Stimulated activated CD8-positive, alpha-beta memory T cell treated with anti-CD3 and anti-CD28 coated beads, Interleukin-4, amount 100 ng/mL, for 4 hours (primary cell): ENCODE results near the gene TMTC2.

Experiments
- DNase-seq, 2 donors: peaks; one replicate each; pipeline ENCODE4 v3.0.0-alpha.2; 2020; ENCODE audit warnings: low read depth in 2 of 2, low spot score in 1 of 2

The TMTC2 gene

DNA sequence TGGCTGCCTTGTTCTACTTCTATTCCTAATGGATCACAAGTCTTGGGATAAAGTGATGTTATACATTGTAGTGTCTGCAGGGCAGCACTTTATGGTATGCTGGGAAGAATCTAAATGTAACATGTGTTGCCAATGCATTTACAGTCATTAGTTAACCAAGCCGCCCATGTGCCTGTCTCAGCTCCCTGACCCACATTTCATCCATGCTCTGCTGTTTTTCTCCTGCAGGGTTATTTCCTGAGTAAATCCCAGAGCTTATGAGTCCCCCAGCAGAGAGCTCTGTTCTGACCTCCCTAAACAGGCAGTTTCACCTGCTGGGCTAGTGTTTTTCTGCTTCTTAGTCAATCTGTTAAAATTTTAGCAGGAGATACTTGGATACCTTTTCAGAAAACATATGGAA is 4.4 kb upstream of the TMTC2 start:
- no peak for DNase-seq

DNA sequence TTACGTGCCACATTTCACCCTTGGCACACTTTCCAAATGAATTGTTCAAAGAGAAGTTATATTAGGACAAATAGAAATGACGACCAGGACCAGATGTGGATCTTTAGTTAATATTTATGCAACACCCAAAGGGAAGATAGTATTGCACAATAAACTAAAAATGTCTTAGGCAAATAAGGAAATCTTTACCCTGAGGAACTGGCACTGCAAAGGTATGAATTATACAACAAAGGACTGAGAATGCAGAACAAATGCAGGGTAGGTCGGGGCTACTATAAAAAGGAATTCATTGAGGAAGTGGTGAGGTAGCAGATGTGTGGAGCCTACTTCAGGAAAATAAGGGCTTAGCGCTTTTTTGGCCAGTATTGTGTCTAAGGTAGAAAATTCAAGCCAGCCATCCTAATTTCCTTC is 3.9 kb upstream of the TMTC2 start:
- no peak for DNase-seq

DNA sequence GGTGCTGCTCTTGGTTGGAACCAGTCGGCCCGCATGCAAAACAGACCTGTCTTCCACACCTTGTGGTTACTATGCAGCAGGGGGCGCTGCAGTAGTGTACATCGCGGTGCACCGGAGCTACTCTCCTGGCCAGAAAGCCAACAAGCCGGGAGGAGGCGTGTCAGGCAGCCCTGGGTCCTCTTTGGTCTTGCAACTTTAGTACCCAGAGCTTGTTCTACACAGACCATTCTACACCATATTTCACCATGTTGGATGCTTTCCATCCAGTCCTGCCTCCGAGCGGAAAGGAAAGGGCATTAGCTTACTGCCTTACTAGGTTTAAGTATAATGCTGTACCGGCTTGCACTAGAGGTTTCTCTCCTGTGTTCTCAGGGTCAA is 927 bp upstream of the TMTC2 start:
- peak; percentile 79 to 88 for DNase-seq

DNA sequence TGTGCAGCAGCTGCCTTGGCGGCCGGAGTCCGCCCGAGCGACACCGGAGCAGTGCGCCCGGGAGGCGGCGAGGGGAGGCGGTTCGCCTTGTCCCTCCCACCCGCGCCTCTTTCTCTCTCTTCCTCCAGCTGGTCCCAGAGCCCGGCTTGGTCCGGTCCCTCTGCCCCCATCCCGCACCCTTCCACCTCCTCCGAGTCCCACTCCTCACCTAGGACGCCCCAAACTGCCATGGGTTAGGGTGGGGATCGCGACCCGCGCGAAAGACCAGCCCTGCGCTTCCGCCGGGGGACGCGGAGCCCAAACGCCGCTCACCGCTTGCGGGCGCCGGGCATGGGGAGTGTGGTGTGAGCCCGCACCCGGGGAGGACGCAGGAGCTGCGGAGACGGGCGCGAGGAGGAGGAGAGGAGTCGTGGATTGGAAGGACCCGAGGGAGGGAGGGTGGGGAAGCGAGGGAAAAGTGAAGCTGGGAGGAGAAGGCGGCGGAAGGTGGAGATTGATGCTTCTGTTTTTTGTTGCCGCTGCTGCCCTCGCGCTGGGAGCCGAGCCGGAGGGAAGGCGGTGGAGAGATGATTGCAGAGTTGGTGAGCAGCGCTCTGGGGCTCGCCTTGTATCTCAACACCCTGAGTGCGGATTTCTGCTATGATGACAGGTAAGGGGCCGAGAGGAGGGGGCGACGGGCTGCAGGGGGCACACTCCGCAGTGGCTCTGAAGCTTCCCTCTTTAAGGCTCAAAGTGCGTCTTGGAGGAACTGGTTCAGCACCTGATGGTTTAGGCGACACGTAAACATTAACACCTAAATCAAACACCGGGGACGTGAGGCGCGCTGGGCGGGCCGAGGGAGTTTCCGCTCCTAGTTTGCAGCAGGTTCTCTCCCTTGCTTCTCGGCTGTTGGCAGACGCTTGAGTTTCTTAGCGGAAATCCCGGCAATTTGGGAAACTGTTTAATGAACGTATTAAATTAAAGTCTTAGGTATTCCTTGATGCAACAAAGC is 610 bp downstream of the TMTC2 start:
- DNase-seq: peak; percentile 18 to 19

DNA sequence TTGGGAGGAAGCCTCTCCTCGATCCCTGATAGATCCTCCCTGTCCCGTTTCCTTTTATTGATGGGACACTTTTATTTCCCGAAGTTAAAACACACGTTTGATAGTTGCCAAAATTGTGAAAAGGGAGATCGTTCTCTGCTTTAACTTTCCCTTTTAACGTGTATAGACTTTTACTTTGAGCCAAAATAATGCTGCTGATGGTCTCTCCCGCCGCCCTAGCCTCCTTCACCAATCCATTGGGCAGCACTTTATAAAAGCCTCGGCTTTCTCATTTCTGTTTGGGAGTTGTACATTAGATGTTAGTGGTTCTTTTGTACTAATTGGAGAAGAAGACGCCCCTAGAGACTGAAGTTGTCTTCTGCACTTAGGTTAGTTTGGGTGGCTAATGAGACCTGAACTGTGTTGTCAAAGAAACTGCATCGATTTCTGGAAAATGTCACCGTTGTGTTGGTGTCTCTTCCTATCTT is 1.4 kb downstream of the TMTC2 start:
- no peak for DNase-seq

DNA sequence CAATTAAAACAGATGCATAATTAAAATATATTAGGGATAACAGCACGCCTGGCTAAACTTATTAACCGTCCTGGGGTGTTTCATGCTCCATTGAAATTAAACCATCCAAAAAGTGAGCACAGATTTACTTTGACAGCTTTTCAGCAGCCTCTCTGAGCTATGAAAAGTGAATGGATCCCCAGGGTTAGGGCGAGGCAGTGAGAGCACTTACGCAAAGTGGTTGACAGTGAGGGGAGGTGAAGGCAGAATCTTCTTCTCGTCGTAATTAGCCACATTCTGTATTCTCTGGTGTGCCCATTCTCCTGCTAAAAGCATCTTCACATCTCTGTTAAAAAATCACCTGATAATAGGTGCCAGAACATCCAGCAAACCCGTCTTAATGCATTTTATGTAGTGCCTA is 1.9 kb downstream of the TMTC2 start:
- DNase-seq: no peak

DNA sequence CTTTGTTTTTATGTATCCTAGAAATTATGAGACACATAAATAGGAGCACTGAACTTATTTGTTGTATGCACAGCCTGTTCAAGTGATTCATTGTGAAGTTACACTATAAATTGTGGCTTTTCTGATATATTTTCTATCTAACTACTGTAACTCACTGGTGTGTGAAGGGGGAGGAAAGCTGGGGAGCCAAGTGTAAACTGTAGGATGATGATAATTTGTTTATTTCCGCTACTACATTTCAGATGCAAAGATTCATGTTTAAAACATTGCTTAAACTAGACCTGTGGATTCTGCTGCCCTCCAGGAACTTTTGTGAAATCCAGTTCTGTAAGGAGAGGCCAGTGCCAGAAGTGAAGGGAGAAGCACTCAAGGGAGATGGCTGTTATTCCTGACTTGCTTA is 3.3 kb downstream of the TMTC2 start:
- no peak for DNase-seq

DNA sequence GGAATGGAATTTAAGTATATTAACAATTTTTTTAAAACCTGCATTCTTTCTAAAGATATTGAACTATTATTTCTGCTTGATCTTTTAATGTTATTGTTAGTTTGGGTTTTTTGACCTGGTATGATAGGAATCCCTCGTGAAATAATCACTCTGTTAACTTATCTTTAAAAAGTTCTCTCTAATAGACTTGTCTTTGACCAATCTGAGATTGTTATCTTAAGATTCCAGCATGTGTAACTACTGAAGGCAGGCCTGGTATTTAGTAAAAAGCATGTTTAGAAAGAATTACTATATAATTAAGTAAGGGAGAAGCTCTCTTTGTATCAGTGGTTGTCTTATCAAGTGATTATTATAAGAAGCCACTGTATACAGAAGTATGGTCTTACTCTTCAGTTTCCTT is 4.8 kb downstream of the TMTC2 start:
- DNase-seq: no peak

DNA sequence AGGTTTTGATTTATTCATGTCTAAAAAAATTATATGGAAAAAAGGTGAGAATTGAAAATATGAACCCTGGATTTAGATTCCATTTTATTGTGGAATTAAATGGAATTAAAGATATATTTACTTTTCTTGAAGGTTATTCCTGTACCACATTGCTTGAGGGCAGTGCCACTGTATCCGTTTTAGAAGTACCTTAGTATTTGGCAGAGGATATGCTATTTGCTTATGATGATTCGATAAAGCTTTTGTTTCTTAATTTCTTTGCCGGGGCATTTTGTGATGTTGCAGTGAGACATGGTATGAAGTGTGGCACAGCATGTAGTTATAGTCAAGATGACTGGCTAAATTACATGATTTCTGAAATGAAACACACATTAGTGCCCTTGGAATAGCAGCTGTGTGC is 7.6 kb downstream of the TMTC2 start:
- DNase-seq: no peak

DNA sequence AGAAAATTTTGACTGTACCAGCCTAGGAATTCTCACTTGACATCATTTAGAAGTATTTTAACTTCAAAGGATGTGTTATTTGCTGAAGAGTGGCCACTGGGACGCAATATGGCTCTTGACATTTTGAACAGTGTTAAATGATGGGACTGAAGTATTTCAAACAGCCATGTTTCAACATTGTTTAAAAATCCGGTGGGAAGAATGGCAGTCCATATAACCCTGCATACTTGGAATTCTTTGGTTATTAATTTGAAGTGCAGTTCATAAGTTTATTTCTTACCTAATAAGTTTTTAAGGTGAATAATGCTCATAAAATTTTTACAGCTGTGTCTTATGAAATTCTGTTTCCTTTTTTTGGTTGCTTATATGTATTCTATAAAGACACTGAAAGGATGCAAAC is 8.3 kb downstream of the TMTC2 start:
- no peak for DNase-seq

DNA sequence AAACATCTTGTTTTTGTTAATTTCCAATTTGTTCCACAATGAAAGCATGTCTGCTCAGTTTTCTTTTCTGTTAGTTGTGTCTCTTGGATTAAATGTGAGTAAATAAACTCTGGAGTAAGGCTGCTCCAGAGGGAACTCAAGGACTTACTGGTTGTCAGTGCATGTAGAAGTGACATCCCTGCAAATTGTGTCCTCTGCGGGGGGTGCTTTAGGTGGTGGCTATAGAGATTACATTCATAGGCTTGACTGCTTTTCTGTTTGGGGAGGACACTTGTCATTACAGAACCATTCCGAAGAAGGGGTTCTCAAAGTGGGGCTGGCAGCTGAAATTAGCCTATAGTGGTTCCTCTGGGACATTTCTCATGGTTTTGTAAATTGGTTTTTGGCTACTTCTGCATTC is 8.8 kb downstream of the TMTC2 start:
- DNase-seq: no peak

DNA sequence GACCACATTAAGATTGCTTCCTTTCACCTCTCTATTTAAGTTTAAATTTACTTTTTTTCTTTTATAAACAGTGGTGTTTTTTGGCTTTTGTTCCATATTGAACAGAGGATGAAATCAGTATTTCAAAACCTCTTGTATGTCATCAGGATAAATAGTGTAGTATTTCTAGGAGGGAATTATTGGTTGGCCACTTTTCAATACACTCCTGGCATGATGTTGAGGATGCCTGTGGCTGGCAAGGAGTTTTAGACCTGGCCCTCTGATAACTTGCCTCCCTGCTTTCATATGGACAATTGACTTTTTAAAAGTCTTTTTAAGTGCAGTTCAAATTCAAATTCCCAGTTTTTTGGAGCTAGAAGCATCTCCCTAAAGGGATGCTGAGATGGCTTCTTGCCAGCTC is 9.8 kb downstream of the TMTC2 start:
- DNase-seq: no peak

DNA sequence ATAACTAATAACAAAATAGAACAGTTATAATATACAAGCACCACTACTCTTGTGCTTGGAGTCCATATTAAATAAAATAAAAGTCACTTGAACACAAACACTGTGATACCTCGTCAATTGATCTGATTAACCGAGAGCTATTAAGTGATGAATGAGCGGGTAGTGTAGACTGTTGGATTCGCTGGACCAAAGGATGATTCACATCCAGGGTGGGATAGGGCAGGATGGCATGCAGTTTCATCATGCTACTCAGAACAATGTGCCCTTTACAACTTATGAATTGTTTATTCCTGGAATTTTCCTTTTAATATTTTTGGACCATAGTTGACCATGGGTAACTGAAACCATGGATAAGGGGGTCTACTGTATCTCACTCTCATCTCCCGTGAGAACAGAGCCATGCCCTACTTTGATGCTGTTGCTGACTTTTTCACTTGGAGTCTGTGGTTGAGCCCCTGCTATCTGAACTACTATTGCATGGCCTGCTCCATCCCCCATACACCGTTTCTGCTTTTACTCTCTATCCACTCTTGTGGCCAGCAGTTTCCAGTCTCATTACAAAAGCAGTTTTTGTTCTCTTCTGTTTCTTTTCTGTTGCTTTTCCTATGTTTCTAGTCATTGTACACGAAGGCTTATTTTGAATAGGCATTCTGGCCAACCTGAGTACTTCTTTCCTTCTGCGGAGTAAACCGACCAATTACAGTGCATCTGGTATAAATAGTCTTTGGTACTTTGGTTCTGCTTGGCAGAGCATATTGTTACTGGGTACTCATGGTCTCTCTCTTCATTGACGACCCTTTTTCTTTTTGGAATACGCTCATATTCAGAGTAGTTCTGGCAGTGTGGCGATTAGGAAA is 12.2 kb downstream of the TMTC2 start:
- no peak for DNase-seq

DNA sequence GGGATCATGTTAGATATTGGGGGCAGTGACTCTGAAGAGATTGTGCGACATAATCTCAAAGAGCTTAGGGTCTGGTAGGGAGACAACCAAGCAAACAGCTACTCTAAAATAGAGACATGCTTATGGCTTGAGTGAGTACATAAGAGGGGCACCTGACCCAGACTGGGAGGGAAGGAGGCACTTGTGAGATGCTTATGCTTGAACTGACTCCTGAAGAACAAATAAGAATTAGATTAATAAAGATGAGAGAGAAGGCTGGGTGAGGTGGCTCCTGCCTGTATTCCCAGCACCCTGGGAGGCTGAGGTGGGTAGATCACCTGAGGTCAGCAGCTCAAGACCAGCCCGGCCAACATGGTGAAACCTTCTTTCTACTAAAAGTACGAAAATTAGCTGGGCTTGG is 19.1 kb downstream of the TMTC2 start:
- DNase-seq: no peak

DNA sequence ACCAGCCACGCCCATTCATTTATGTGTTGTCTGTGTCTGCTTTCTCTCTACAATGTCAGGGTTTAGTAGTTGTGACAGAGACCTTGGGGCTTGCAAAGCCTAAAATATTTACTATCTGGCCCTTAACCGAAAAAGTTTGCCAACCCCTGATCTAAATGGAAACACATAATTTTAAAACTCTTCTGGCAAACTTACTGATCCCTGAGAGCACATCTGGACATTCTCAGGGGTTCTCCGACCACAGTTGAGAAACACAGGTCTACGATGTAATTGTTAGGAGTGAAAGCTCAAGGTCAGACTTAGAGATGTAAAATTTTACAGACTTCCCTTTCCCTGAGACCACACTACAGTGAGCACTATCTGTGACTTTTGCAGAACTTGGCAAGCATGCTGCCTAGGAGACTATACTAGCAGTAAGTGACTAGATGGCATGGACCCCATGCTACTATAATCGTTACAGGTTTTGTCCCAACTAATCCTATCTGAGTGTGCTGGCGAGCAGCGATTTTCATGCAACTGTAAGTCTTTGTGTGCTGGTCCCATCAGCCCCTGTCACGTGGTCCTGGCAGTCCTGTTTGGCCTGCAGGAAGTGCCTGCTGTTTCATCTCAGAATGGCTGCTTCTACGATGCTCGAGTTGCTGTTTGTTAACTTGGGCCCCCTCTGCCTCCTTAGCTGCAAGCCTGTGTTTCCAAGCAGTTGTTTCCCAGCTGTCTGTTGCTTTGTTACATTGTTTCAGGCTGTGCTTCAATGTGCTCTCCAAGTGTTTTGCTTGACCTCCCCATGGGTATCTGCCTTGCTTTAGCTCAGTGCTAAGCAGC is 21.6 kb downstream of the TMTC2 start:
- no peak for DNase-seq

DNA sequence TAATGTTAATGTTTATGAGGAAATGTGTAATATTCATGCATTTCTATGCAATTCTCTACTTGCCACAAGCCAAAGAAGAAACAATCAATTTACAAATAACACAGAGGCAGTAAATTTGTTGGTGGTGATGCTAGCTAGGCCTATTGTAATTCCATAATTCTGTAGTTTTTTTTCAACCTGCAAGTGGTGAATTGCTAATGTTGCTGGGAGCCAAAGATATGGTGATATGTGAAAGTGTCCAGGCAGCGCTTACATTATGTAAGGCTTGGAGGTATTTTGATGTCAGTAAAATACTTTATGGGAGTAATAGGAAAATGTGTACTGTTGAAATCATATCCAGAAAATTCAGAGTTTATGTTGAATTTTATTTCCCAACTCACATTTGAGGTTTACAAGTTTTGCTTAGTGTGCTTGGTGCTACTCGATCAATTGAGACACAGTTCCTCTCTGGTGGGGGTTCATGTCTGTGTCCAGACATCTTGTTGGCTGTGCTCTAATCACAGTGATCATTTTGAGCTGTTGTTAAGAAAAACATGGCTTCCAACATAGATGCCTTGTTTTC is 23.2 kb downstream of the TMTC2 start:
- DNase-seq: no peak

DNA sequence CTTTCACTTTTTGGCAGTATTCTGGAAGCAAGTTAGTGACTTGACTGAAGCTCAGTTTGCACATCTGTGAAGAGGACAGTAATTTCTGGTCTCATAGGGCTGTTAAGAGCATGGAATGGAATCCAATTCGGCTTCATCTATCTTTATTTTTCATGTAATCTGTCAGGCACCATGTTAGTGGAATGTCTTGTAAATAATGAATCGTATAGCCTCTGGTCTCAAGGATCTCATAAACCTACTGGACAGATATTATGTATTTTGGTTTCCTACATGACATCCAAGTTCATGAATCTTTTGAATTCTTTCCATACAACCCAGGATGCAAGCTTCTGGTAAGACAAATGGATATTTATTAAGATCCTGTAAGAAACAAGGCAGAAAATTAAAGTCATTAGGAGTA is 24.0 kb downstream of the TMTC2 start:
- no peak for DNase-seq

DNA sequence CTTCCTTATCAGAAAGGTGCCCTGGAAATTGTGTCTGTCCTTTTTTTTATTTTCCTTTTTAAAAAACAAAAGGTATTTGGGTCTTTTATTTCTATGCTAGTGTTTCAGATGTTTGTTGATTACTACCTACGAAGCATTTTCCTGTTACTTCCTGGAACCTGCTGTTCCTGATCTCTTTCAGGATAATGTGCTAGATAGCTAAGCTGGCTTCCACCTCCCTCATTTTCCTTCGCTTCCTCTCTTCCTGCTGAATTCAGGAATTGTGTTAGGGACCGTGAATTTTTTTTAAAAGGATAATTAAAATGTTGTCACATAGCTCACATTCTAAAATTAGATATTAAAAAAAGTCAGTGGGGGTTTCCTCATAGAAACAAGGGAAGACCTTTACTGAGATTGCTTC is 27.7 kb downstream of the TMTC2 start:
- no peak for DNase-seq

DNA sequence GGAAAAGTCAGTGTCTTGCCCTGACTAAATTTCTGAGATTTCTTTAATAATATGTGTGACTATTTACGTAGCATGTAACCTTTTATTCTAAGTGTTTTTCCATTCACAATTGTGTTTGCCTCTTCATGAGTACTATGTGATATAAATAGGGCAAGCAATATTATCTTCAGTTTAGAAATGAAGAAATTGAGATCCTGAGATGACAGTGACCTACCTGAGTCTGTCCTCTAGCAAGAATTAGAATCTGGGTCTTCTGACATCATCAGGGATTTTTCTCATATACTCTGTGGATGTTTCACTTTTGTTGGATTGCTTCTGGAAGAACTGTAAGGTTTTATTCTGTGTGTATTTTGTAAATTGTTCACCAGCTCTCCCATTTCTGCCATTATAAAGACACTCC is 35.0 kb downstream of the TMTC2 start:
- DNase-seq: no peak

DNA sequence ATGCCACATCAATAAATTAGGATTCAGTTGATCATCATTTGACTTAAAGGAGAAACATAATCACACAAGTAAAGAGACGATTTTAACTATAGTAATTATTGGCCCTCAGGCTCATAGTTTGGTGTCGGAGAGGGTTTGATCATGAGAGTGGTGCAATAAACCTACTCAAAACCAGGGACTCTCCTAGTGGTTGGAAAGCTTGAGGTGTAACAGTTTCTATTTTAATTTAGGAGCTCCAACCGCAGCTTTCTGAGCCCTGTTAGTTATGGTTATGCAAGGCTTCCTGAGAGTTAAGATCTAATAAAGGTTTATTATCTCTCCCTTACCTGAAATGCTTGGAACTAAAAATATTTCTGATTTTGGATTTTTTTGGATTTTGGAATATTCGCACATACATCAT is 36.4 kb downstream of the TMTC2 start:
- DNase-seq: no peak

DNA sequence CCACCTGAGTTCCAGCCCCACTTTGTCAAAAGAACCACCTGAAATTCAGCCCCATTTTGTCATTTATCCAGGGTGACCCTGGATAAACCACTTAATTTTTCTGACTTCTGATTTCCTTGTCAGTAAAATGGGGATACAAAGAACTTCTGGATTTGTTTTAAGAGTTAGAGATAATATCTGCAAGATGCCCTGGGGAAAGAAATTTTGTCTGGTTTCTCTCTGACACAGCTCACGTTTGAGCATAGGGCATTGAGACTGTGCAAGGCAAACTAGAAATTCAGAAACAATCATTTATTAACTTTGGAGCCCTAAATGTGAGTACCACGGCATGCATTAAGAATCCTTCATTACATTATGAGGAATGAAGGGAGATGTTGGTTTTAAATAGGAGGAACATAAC is 37.2 kb downstream of the TMTC2 start:
- DNase-seq: no peak
